HepG2 (cell line): ENCODE results near the gene PKP4. TPM values are rescaled to one million over a fixed set of nuclear protein-coding genes. Genes with fewer than 3 reads are reported as not detected.

Experiments
- ATAD3A ChIP-seq: sonication (generic); formaldehyde crosslinking; IDR thresholded peaks from 2 replicates; pipeline ENCODE4 v1.4.0; 2020; ENCODE audit warnings: missing genetic modification reagents
- ATF7 ChIP-seq, 2 experiments: fragments of 450-650 bp in 1 of 2; sonication (generic) in 1 of 2; formaldehyde crosslinking in 1 of 2; IDR thresholded peaks; 2 replicates each; pipeline versions ENCODE4 v1.4.0 to v1.6.1; 2016 to 2020; ENCODE audit warnings: antibody characterized with exemption in 1 of 2, mild to moderate bottlenecking in 1 of 2, missing genetic modification reagents in 1 of 2
- GLMP ChIP-seq: sonication (generic); formaldehyde crosslinking; IDR thresholded peaks from 2 replicates; pipeline ENCODE4 v1.9.0; 2021; ENCODE audit warnings: missing genetic modification reagents, mild to moderate bottlenecking, borderline replicate concordance
- HCFC1 ChIP-seq: fragments of 150-350 bp; IDR thresholded peaks from 2 replicates; pipeline ENCODE4 v1.6.1; 2014; ENCODE audit warnings: low read depth, low read length
- HMG20A ChIP-seq: IDR thresholded peaks from 2 replicates; pipeline ENCODE4 v1.6.1; 2016; ENCODE audit warnings: borderline replicate concordance
- KMT2A ChIP-seq: sonication (generic); formaldehyde crosslinking; IDR thresholded peaks from 2 replicates; pipeline ENCODE4 v1.4.0; 2020; ENCODE audit warnings: missing genetic modification reagents
- NFE2L1 ChIP-seq: sonication (generic); formaldehyde crosslinking; IDR thresholded peaks from 2 replicates; pipeline ENCODE4 v1.4.0; 2020; ENCODE audit warnings: missing genetic modification reagents, mild to moderate bottlenecking, borderline replicate concordance
- NFKB2 ChIP-seq: sonication (generic); formaldehyde crosslinking; IDR thresholded peaks from 2 replicates; pipeline ENCODE4 v1.4.0; 2020; ENCODE audit warnings: missing genetic modification reagents, borderline replicate concordance
- ONECUT2 ChIP-seq: sonication (generic); formaldehyde crosslinking; IDR thresholded peaks from 2 replicates; pipeline ENCODE4 v1.4.0; 2020; ENCODE audit warnings: missing genetic modification reagents
- PLRG1 ChIP-seq: fragments of 450-650 bp; conservative IDR thresholded peaks from 2 replicates; pipeline ENCODE4 v1.6.1; 2016
- REXO4 ChIP-seq: sonication (generic); formaldehyde crosslinking; IDR thresholded peaks from 2 replicates; pipeline ENCODE4 v1.8.0; 2022; ENCODE audit warnings: missing genetic modification reagents, mild to moderate bottlenecking, borderline replicate concordance
- STAT5B ChIP-seq: sonication (generic); formaldehyde crosslinking; IDR thresholded peaks from 2 replicates; pipeline ENCODE4 v1.4.0; 2020; ENCODE audit warnings: missing genetic modification reagents
- TBX2 ChIP-seq: sonication (generic); formaldehyde crosslinking; IDR thresholded peaks from 2 replicates; pipeline ENCODE4 v1.5.0; 2020; ENCODE audit warnings: missing genetic modification reagents, mild to moderate bottlenecking, borderline replicate concordance
- TGIF2 ChIP-seq: IDR thresholded peaks from 2 replicates; pipeline ENCODE4 v1.6.1; 2016; ENCODE audit warnings: control low read depth, missing compliant biosample characterization
- THAP9 ChIP-seq: sonication (generic); formaldehyde crosslinking; IDR thresholded peaks from 2 replicates; pipeline ENCODE4; 2020; ENCODE audit warnings: missing genetic modification reagents, mild to moderate bottlenecking, borderline replicate concordance
- USF2 ChIP-seq, 2 experiments: sonication (generic) in 1 of 2; formaldehyde crosslinking in 1 of 2; IDR thresholded peaks; 2 replicates each; pipeline versions ENCODE4 v1.5.1 to v1.6.1; 2011 to 2020; ENCODE audit warnings: borderline replicate concordance in 1 of 2, low read depth in 1 of 2, low read length in 1 of 2, mild to moderate bottlenecking in 1 of 2, missing genetic modification reagents in 1 of 2, moderate library complexity in 1 of 2
- YEATS4 ChIP-seq: sonication (generic); formaldehyde crosslinking; IDR thresholded peaks from 2 replicates; pipeline ENCODE4 v1.4.0; 2020; ENCODE audit warnings: missing genetic modification reagents, borderline replicate concordance
- ZBTB1 ChIP-seq: sonication (generic); formaldehyde crosslinking; IDR thresholded peaks from 2 replicates; pipeline ENCODE4 v1.4.0; 2020; ENCODE audit warnings: missing genetic modification reagents, borderline replicate concordance
- ZNF432 ChIP-seq: sonication (generic); formaldehyde crosslinking; IDR thresholded peaks from 2 replicates; pipeline ENCODE4 v1.5.0; 2020; ENCODE audit warnings: missing genetic modification reagents, mild to moderate bottlenecking, borderline replicate concordance
- ZNF615 ChIP-seq: sonication (generic); formaldehyde crosslinking; IDR thresholded peaks from 2 replicates; pipeline ENCODE4 v1.5.0; 2020; ENCODE audit warnings: mild to moderate bottlenecking, missing genetic modification reagents, borderline replicate concordance
- ZNF773 ChIP-seq: sonication (generic); formaldehyde crosslinking; IDR thresholded peaks from 2 replicates; pipeline ENCODE4 v1.4.0; 2020; ENCODE audit warnings: missing genetic modification reagents, borderline replicate concordance
- polyA plus RNA-seq, 8 experiments: library from polyadenylated mRNA; depleted of rRNA in 3 of 8; stranded (reverse) in 7 of 8; unstranded in 1 of 8; fragments of >200 nt; fragmentation: Illumina TruSeq in 4 of 8; extraction: Trizol in 4 of 8; gene quantifications; 2 replicates each; pipeline versions ENCODE4 v1.2.1 to v1.2.3, GENCODE V29; 2011 to 2016; ENCODE audit warnings: low read depth in 4 of 8, missing spikeins in 1 of 8, mixed read lengths in 1 of 8; ENCODE audit not compliant: insufficient read depth in 1 of 8
- total RNA-seq, 5 experiments: library from RNA; depleted of rRNA; stranded (reverse); fragments of >200 nt; fragmentation: Illumina TruSeq; extraction: Trizol; gene quantifications; 2 replicates each; pipeline ENCODE4 v1.2.3, GENCODE V29; 2016; ENCODE audit warnings: low read depth in 1 of 5

PKP4 gene
- total and polyA plus RNA-seq, 2 of the 13 experiments (the other 11 are each of a cell fraction or from before 2014, with no cell fraction given): 80.9 to 90.5 TPM

GRCh38 chr2:158457826-158458616 lies 1.3 kb downstream of the PKP4 start (continued):
- TF ChIP-seq ATF7 (IDR thresholded peaks at IDR 0.05) (no peak), ATF7 (CRISPR knock-in tag; IDR thresholded peaks at IDR 0.05) (peak; percentile 95), ATAD3A (CRISPR knock-in tag) (peak; percentile 79; the same call in 1 of the 2 replicates), KMT2A (CRISPR knock-in tag) (peak; percentile 99), PLRG1 (no peak), HCFC1 (no peak), REXO4 (CRISPR knock-in tag) (no peak), NFE2L1 (no peak; the same call in 1 of the 2 replicates), ZNF432 (CRISPR knock-in tag) (no peak), ZNF615 (CRISPR knock-in tag) (peak; percentile 98), ONECUT2 (CRISPR knock-in tag) (peak; percentile 36), YEATS4 (CRISPR knock-in tag) (peak; percentile 94), USF2 (IDR thresholded peaks at IDR 0.05; ENCODE audit: low read depth, low read length) (no peak), USF2 (CRISPR knock-in tag; IDR thresholded peaks at IDR 0.05; ENCODE audit: borderline replicate concordance) (peak; percentile 40; the same call in 1 of the 2 replicates), STAT5B (peak; percentile 96), HMG20A (CRISPR knock-in tag) (peak; percentile 95), TBX2 (peak; percentile 99), ZBTB1 (no peak; the same call in 1 of the 2 replicates), GLMP (CRISPR knock-in tag) (no peak), TGIF2 (CRISPR knock-in tag) (peak; percentile 59), ZNF773 (no peak), THAP9 (CRISPR knock-in tag) (peak; percentile 88), NFKB2 (CRISPR knock-in tag) (peak; percentile 97; the same call in 1 of the 2 replicates)
